Panc1 (cell line): ENCODE data around the gene RASGEF1B. TPM values are rescaled to one million over a fixed set of nuclear protein-coding genes. Genes with fewer than 3 reads are reported as not detected.

ENCODE experiments used
- ATAC-seq: fragments of 200-7000 bp; cut with Tn5 transposase; 2 replicates; pipeline ENCODE4 v1.9.1; 2020; ENCODE audit warnings: mild to moderate bottlenecking, moderate library complexity
- BruUV-seq: library from RNA; stranded (reverse); fragments of 400-500 nt; replicated peaks from 2 replicates; lab custom pipeline; 2021; lab: Mats Ljungman, UMichigan
- CTCF ChIA-PET: fragments of 300-600 bp; sonication (Branson Sonifier 250); formaldehyde crosslinking; loops from one replicate; lab custom pipeline; 2022; ENCODE audit warnings: antibody characterized with exemption; lab: Charles Lee
- POLR2A ChIA-PET: fragments of 300-600 bp; sonication (Branson Sonifier 250); formaldehyde crosslinking; loops from one replicate; lab custom pipeline; 2022; ENCODE audit warnings: antibody characterized with exemption; lab: Charles Lee
- DNase-seq: peaks from one replicate; pipeline ENCODE4 v3.0.0-alpha.2; 2010; ENCODE audit warnings: low read depth, low spot score
- H3K27ac ChIP-seq: 2 replicates; pipeline ENCODE4 v1.5.1; 2011; ENCODE audit warnings: mild to moderate bottlenecking, low read length, inconsistent platforms
- H3K27me3 ChIP-seq: fragments of 200-500 bp; sonication (Bioruptor generic); 2 replicates; pipeline ENCODE4 v1.6.0; 2014; ENCODE audit warnings: low read length, inconsistent platforms; ENCODE audit not compliant: control insufficient read depth, insufficient read depth
- H3K36me3 ChIP-seq: fragments of 200-500 bp; sonication (Bioruptor generic); 2 replicates; pipeline ENCODE4 v1.5.1; 2014; ENCODE audit warnings: inconsistent platforms, mild to moderate bottlenecking, low read length, moderate library complexity; ENCODE audit not compliant: control insufficient read depth, insufficient read depth
- H3K4me1 ChIP-seq: 2 replicates; pipeline ENCODE4 v1.5.1; 2011; ENCODE audit warnings: inconsistent platforms, mild to moderate bottlenecking, low read length, moderate library complexity; ENCODE audit not compliant: control insufficient read depth, insufficient read depth
- H3K4me3 ChIP-seq, 2 experiments: 2 replicates each; pipeline ENCODE4 v1.5.1; 2011 to 2012; ENCODE audit warnings: low read depth in 2 of 2, low read length in 2 of 2, mild to moderate bottlenecking in 2 of 2, inconsistent platforms in 1 of 2, moderate library complexity in 1 of 2
- H3K9me3 ChIP-seq: fragments of 200-500 bp; sonication (Bioruptor generic); 2 replicates; pipeline ENCODE4 v1.5.1; 2014; ENCODE audit warnings: low read depth, mild to moderate bottlenecking, inconsistent platforms, low read length, moderate library complexity; ENCODE audit not compliant: control insufficient read depth, insufficient read depth
- CTCF ChIP-seq: fragments of 450-650 bp; IDR thresholded peaks from 2 replicates; pipeline ENCODE4 v1.5.1; 2017; ENCODE audit warnings: mild to moderate bottlenecking
- POLR2AphosphoS5 ChIP-seq: IDR thresholded peaks from 2 replicates; pipeline ENCODE4 v1.6.1; 2012; ENCODE audit warnings: mild to moderate bottlenecking, low read depth, low read length, moderate library complexity
- REST ChIP-seq, 2 experiments: IDR thresholded peaks; 2 replicates each; pipeline ENCODE4 v1.6.1; 2011 to 2012; ENCODE audit warnings: low read depth in 2 of 2, control low read depth in 1 of 2, low read length in 1 of 2, mild to moderate bottlenecking in 1 of 2, moderate library complexity in 1 of 2; ENCODE audit not compliant: insufficient read depth in 1 of 2
- SIN3A ChIP-seq: IDR thresholded peaks from 2 replicates; pipeline ENCODE4 v1.6.1; 2012; ENCODE audit warnings: low read depth, mild to moderate bottlenecking, low read length, moderate library complexity, borderline replicate concordance; ENCODE audit not compliant: insufficient read depth
- TCF7L2 ChIP-seq: IDR thresholded peaks from 2 replicates; pipeline ENCODE4 v1.6.1; 2011; ENCODE audit warnings: mild to moderate bottlenecking, low read depth, low read length, inconsistent platforms
- in situ Hi-C: cut with HindIII; loops from 2 replicates; pipeline ENCODE4 v1.10.0; 2016; ENCODE audit warnings: low sequenced_read_pairs, low pct_unique_long_range_greater_than_20kb
- intact Hi-C: fragments of 100-400 bp; cut with micrococcal nuclease; formaldehyde crosslinking; loops from one replicate; pipeline ENCODE4 v1.10.0; 2022; ENCODE audit not compliant: unreplicated experiment
- total RNA-seq: library from RNA; stranded (reverse); gene quantifications from one replicate; pipeline ENCODE4 v1.2.1, GENCODE V29; 2021; ENCODE audit not compliant: unreplicated experiment

The RASGEF1B gene
- total RNA-seq, 1 experiment from 2014 or later: not detected

GRCh38 chr4:81457345-81457744 lies 14.4 kb downstream of the RASGEF1B start:
- CTCF ChIA-PET: no interaction called here
- DNase-seq: no peak
- no peaks in the 10 kb centered on the region for H3K36me3 ChIP-seq
- no TSS peak for BruUV-seq
- no peaks in the 10 kb centered on the region for H3K27me3 ChIP-seq
- H3K9me3 ChIP-seq: no peaks in the 10 kb centered on the region
- H3K4me3 ChIP-seq: no peak overlapping the region
- ATAC-seq: no peak
- no peaks in the 10 kb centered on the region for H3K4me1 ChIP-seq
- H3K27ac ChIP-seq: no peak overlapping the region
- in situ Hi-C loops (no loop called here), intact Hi-C loops (no loop called here)
- POLR2A ChIA-PET: no interaction called here
- TF ChIP-seq CTCF (no peak), REST (IDR thresholded peaks at IDR 0.05; ENCODE audit: insufficient read depth in 1 of 2, low read depth in 2 of 2, low read length in 1 of 2) (no peak), SIN3A (no peak), TCF7L2 (no peak), POLR2AphosphoS5 (no peak)

GRCh38 chr4:81455897-81456296 lies 15.8 kb downstream of the RASGEF1B start:
- ATAC-seq: no peak
- CTCF ChIA-PET: no interaction called here

More at GRCh38 chr4:81455897-81456296, 15.8 kb downstream of the RASGEF1B start:
- in situ Hi-C loops: no loop called here
- Histone ChIP-seq H3K27ac (no peak overlapping the region), H3K9me3 (no peaks in the 10 kb centered on the region), H3K27me3 (no peaks in the 10 kb centered on the region), H3K36me3 (no peaks in the 10 kb centered on the region), H3K4me1 (no peaks in the 10 kb centered on the region), H3K4me3 (no peak overlapping the region)
- BruUV-seq: no TSS peak
- intact Hi-C loops: no loop called here
- POLR2A ChIA-PET: no interaction called here
- TF ChIP-seq POLR2AphosphoS5: no peak
- no peak for TF ChIP-seq CTCF
- no peak for TF ChIP-seq SIN3A
- no peak for TF ChIP-seq TCF7L2
- TF ChIP-seq REST (IDR thresholded peaks at IDR 0.05; ENCODE audit: insufficient read depth in 1 of 2, low read depth in 2 of 2, low read length in 1 of 2): no peak
- no peak for DNase-seq
